ENCODE results near the gene CACNA1C.

CACNA1C gene

GRCh38 chr12:2609020-2609419, 556.2 kb downstream of the CACNA1C start:
- no peak for FAIRE-seq

DNA sequence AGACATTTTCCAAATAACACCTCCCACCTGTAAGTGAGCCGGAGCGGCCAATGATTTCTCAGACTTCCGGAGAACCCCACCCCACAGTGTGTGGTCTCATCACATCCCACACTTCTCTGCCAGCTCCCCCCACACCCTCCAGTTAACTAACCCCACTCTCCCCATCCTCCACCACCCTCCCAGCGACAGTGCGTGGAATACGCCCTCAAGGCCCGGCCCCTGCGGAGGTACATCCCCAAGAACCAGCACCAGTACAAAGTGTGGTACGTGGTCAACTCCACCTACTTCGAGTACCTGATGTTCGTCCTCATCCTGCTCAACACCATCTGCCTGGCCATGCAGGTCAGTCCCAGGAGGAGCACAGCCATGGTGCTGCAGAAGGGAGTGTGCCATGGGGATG, 557.6 kb downstream of the CACNA1C start:
- FAIRE-seq = no peak

DNA sequence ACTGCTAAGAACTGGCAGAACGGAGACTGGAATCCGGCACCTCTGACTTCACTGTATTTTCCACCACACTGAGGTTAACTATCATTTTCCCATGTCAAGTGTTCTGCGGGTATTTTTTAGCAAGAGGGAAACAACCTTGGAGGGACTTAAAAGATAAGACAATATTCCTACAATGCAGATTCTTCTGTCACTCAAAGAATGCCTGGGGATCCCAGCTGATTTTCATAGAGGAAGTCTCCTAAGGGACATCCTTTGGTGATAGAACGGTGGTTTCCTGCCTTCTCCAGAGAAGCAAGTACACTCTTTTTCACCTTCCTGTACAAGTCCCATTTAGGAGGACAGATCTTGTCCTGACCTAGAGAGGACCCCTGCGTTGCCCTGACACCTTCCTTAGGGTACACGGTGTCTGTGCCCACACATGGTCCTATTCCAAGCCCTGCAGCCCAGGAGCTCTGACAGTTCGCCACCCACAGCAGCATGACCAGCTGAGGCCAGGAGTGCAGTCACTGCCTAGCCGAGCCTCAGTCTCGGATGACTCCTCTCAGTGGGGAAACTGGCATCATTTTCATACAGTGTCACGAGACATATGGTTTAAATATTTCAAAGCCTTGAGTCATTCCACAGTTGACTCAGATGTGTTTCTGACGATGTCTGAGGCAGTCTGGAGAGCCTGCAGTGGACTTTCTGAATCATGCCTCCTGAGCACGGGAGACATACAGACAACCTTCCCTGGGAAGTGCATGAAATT, 560.7 kb downstream of the CACNA1C start:
- no peak for FAIRE-seq

DNA sequence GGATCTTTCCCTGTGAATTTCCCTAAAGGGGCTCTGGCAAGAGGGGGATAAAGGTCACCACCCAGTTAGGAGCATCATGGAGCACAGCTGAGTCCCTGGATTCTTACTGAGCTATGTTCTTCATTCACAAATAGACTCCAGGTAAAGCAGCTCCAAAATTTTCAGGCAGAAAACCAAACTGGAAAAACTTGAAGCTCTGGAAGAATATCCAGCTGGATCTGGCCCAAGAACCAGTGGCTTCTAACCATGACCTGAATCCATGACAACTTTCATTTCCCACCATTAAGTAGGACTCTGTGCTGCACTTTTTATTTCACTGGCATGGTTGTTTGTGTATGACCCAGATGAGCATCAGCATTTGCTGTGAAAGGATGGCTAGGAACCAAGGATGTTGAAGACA, 561.6 kb downstream of the CACNA1C start:
- FAIRE-seq = no peak

- no peak for FAIRE-seq
Measured at GRCh38 chr12:2615665-2616402, 563.0 kb downstream of the CACNA1C start.

GRCh38 chr12:2616763-2617162, 564.0 kb downstream of the CACNA1C start:
- FAIRE-seq = no peak

- no peak for FAIRE-seq
Measured at GRCh38 chr12:2617365-2617764, 564.6 kb downstream of the CACNA1C start.

DNA sequence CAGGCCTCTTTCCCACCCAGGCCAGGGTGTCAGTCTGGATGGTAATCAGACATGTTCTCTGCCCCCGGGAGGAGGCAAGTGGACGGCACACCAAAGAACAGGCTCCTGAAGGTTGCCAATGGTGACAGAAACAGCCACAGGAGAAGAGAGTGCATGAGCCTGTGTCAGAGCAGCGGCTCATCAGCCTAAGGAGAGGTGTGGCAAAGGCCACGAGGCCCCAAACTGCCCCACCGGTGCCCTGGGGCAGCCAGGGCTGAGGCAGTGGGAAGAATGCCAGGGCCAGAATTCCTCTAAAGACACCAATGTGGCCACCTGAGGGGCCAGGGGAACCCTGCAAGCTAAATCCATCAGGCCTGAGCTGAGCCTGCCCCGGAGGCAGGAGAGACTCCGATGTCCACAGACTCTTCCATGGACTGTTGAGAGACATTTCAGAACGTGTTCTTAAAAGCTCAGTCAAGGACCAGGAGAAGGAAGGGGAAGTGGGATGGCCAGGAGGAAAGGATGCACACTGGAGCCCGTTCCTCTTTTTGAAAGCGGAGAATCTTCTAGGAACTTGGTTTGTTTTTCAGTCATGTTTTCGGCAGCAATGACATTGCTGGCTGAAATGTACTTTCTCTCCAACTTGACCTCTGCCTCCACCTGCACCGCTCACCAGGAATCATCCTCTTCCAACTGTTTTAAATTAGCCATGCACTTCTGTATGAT, 565.7 kb downstream of the CACNA1C start:
- FAIRE-seq = no peak

- FAIRE-seq = no peak
Measured at GRCh38 chr12:2619136-2619535, 566.3 kb downstream of the CACNA1C start.

GRCh38 chr12:2622460-2622859, 569.7 kb downstream of the CACNA1C start:
- FAIRE-seq = no peak

- no peak for FAIRE-seq
Measured at GRCh38 chr12:2623472-2623871, 570.7 kb downstream of the CACNA1C start.

- FAIRE-seq = no peak
Measured at GRCh38 chr12:2624543-2625288, 571.9 kb downstream of the CACNA1C start.

GRCh38 chr12:2625289-2625612, 572.5 kb downstream of the CACNA1C start:
- no peak for FAIRE-seq

DNA sequence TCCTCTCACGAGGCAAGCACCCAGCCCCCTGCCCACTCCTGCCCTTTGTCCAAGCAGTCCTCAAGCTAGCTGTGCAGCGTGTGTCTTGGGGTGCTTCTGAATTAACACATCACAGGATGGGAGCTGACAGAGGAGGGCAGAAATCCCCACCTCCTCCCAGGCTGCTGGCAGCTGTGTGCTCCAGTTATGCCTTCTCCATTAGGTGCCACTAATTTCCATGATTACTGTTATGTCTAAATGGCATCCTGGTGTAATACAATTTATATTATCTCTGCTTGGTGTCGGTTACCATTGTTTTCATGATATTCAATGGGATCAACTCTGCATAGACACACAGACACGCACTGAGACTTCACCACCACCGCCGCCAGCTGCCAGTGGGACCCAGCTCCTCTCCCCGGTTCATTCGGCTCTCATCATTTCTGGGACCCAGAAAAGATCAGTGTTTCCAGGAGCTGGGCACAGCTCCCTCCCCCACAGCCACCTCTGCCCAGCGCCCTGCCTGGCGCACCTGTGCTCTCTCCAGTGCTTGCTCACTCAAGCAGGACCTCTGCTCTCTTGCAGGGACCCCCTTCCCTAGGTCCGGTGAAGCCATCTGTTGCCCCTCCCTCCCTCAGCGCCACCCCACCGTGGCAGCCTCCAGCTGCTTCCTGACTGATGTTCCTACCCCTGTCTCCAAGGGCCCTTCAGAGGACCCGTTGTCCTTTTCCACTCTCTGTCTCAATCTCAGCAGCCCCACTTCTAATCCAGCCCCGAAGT, 574.5 kb downstream of the CACNA1C start:
- FAIRE-seq = no peak

- FAIRE-seq = no peak
Measured at GRCh38 chr12:2627835-2628191, 575.0 kb downstream of the CACNA1C start.

- no peak for FAIRE-seq
Measured at GRCh38 chr12:2628401-2628800, 575.6 kb downstream of the CACNA1C start.

DNA sequence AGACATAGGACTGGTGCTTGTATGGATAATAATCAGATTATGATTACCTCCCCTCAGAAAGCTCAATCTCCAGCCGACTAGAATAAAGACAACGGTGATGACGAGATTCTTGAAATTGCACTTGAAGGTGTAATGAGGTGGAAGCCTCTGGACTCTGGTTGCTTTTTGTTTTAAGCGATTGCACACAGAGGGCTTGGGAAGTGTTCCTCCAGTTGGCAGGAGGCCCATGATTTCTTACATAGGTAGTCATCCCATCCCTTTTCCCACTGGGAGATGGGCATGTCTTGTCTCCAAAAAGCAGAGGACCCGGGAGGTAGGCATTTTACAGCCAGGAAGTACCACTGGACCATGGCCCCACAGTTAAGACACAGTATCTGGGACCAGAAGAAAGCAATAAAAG, 576.3 kb downstream of the CACNA1C start:
- no peak for FAIRE-seq

GRCh38 chr12:2631653-2632350, 579.0 kb downstream of the CACNA1C start:
- no peak for FAIRE-seq

DNA sequence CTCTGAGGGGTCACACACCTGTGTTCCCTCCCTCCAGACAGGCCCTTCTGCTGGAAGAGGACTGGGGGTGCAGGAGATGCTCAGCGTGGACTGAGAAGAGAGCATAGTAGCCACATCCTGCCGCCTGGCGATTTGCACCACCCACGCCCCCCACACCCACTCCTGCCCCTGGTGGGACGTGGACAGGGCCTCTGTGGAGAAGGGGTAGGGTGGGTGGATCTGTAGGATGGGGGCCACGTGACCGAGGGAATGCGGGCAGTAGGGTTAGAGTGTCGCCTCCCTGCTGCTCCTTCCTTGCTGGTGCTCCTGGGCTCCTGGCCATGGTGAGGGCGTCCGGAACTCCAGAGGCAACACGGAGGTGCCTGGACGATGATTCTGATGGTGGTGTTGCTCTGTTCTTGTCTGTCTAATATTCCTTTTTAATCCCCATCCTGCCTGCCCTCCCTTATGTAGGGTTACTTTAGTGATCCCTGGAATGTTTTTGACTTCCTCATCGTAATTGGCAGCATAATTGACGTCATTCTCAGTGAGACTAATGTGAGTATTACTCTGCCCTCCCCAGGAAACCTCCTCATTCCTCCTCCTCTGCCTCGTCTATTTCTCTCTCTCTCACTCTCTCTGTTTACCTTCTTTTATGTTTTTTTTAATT, 580.5 kb downstream of the CACNA1C start:
- no peak for FAIRE-seq

DNA sequence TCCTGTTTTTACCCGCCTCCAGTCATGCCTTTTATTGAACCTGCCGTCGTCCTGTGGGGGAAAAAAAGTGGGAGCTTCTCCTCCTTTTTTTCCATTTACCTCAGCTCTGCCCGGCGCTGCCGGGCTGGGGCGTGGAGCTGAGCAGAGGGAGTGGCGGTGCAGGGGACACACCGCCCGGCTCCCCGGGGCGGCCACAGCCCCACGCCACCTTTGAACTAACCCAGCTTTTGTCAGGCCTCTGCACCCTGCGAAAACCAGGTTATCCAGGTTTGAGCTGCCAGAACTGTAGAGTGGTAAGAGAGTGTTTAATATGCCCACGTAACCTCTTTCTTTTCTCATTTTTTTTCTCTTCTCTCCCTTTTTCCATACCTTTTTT, 581.0 kb downstream of the CACNA1C start:
- FAIRE-seq = no peak

GRCh38 chr12:2634471-2634870, 581.7 kb downstream of the CACNA1C start:
- FAIRE-seq = no peak
